GM12892 (cell line): ENCODE results near the gene ANTXR1.

Experiments used
- POLR2A ChIP-seq: IDR thresholded peaks from 2 replicates; pipeline ENCODE4 v1.6.1; 2011; ENCODE audit warnings: low read depth, low read length, control low read depth
- POLR2AphosphoS5 ChIP-seq: IDR thresholded peaks from 2 replicates; pipeline ENCODE4 v1.6.1; 2011; ENCODE audit warnings: low read depth, low read length, control low read depth

DNA sequence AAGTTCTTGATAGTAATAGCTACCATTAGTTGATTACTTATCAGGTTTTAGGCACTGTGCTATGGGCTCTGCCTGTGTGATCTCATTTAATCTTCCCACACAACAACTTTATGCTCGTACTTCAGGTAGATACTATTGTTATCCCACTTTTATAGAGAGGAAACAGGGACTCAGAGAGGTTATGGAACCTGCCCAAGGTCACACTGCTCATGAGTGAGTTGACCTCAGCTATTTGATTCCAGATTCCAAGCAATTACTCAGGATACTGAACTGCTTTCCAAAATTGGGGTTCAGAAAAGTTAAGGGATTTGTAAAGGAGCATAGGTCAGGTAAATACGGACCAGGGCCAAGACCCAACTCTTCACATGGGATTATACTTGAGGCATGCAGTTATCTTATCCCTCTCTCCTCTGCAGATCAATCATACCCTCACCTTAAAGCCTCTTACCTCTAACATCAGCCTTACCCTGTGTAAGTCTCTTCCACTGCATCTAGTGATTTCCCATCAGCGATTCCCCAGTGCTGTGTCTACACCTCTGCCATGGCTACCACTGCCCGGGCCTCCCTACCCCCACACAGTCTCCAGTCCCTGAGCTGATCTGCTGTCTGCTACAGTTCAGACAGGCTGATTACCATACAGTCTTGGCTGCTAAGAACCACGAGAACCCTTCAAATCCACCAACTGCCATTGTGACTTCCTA lies 74.4 kb downstream of the ANTXR1 start:
- TF ChIP-seq POLR2A (no peak), POLR2AphosphoS5 (no peak)
